Colon (tissue), 2 donors: ENCODE measurements around the gene SLC7A11.

Experiments used
- FAIRE-seq: peaks from 2 replicates; lab custom pipeline; 2012; peaks lifted over from hg19 to GRCh38; lab: Jason Lieb, UNC
- donor health status: control.
- donor health status: control.

SLC7A11 gene

DNA sequence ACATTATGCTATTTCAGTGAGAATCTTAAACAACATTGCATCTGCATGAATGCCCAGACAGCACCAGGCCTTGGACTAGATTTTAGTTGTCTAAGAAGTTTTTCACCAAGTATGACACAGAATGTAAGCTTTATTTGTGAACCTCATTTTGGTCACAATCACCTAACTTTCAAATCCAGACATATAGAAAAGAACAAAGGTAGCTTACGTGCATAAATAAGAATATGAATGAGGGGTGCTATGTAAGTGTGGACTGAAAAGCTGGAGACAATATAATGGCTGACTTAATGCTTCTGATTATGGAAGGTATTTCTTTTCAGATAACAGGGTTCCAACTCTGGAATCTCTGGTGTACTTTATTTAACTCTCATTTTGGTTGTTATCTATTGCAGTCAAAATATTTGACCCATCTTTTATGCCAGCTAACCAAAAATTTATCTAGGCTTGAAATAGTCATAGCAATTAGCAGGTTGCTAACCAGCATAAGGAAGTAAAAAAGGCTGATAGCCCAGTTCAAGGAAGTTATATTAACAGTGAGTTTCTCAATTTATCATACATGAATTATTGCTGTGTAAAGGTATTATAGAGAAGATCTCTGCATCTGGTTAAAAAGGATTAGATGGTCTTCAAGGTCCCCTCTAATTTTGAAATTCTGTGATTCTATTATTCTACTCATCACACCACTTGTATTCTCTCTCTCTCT, 36.5 kb downstream of the SLC7A11 start:
- FAIRE-seq = no peak

DNA sequence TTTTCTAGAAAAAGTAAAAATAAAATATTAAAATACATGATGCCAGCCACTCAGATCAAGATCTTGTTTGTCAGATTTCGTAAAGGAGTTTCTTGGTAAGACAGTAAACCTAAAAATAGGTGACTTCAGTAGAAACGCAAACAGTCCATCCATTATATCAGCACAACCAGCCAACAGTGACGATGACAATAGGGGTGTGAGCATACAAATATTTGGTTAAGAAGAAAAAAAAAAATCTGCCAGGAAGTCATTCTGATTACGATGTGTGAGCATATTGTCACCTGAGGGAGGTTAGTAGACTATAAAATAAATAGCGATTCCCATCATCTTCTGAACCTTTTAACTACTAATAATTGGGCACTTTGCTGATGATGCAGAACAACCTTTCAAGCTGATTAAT, 37.6 kb downstream of the SLC7A11 start:
- FAIRE-seq = no peak

DNA sequence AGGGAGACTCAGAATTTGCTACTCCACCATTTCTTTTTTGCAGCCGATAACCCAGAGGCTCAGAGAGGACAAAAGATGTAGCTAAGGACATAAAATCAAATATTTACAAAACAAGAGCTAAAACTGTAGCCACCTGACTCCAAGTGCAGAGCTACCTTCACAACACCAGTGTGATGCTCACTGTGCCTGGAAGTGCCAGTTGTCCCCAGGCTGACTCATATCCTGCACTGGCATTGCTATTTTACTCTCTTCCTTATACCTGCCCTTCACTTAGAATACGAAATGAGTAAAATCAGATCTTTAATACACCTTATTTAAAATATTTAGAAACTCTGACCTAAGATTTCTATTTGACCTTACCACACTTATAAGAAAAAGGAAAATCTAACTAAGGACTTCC, 39.5 kb downstream of the SLC7A11 start:
- no peak for FAIRE-seq

DNA sequence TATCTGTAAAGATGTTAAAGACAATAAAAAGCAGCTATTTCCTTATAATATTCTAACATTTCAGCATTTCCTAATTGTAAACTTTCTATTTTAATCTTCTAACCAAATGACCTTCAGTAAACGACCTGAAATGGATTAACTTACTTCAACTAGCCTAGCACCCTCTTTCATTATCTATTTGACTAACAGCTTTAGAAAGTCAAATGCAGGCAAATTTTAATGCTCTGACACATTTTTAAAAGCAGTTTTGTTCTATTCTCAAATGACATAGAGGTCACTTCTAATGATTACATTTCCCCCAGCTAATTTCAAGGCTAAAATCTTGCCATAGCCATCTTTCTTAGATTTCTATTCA, 41.9 kb downstream of the SLC7A11 start:
- FAIRE-seq = no peak

DNA sequence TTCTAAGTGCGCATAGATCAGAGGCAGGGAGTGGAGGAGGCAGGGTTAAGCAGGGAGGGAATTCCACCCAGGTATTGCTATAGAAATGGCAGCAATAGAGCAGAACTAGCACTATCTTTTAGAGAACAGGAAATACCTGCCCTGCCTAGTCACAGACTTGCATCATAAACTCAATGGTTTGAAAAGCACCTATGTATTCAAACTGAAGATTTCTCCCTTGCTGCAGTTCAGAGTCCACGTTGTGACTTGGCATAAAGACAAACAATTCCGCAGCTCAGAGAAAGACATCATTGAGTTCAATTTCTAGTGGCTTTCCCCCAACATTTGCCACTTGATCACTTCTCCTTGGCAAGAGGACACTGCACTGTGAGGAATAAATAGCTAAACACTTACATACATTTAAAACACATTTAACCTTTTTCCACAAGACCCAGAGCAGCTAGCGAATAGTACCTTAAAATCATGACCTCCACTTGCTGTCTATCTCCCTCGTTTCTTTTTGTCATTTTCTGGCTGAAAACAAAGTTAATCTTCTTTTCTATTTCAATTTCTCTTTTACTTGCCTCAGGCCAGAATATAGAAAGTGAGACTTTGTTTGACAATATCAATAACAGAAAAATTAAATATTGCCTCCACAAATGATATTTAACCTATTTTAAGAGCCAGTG, 42.4 kb downstream of the SLC7A11 start:
- peak; percentile 86 for FAIRE-seq

DNA sequence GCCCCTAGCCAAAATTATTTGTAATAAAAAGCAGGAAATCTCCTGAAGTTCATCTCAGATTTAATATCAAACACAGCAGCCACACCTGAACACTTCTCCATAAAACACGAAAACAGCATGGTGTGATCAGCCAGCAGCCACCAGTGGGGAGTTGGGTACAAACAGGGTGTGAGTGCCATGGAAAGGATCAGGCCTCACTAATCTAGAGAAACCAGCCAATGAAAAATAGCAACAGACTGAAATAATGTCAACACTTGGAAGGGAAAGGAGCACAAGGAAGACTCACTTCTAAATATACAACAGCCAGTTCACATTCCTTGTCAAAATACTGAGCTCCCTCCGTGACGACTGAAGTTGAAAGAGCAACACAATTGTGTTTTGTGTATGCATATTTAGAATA, 46.0 kb downstream of the SLC7A11 start:
- no peak for FAIRE-seq

DNA sequence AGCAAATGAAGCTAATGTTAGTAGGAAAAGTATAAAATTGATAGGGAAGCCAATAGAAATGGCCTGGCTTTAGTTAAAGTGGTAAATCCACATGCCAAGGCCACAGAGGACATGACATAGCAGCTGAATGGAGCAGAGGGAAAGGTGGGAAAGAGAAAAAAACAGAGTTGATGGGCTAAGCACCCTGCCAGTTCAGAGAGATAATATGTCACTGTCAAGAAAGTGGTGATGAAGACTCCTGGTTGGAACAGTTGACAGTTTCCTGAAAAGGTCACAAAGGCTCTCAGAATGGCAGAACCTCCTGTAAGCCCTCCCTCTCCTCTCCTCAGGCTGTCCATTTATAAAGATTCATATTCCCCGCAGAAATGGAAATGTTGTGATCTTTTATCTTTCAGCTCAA, 48.2 kb downstream of the SLC7A11 start:
- no peak for FAIRE-seq

DNA sequence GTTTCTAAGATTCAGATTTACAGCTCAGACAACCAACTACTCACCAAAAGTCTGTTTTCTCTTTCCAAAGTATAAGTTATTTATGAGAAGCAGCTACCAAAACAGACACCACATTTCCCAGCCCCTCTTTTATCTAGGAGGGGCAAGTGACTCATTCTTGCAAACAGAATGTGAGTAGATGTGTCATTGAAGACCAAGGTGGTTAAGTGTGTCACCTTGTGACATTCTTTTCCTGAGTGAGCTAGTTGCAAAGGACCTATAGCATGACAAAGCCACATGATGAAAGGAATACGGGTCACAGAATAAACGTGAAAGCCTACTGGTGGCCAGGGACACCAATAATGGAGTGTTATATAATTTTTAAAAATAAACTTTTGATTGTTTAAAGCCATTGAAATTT, 50.0 kb downstream of the SLC7A11 start:
- FAIRE-seq = no peak

DNA sequence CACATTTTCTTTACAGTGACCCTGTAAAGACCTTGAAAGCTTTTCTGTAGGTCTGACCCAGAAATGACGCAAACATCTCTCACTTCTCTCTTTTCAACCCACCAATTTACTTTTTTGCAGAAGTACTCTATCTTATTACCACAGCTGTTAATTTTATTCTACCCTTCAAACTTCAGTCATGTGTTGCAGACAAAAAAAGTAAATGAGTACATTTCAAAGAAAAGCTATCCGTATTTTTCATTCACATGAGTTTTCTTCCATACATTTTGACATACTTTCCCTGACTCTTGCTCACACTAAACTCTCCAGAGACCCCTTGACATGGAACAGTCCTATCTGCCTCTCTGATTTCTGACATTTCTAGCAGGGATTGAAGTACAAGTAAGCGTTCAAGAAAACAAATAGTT, 51.7 kb downstream of the SLC7A11 start:
- no peak for FAIRE-seq

DNA sequence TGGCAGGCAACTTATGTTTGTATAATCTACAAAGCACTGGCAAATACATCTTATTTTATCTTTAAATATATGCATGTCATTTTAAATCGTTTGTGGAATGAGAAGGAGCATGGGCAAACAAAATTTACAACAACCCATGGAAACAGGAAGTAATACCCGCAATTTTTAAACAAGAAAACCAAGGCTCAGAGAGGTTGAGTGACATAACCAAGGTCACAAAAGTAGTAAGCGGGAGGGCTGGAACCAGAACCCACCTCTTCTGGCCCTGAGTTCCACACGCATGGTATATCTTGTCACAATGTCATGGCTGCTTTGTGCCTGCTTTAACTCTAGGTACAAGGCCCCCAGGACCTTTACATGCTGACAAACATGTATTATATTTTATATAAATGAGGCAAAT, 52.9 kb downstream of the SLC7A11 start:
- FAIRE-seq = no peak

DNA sequence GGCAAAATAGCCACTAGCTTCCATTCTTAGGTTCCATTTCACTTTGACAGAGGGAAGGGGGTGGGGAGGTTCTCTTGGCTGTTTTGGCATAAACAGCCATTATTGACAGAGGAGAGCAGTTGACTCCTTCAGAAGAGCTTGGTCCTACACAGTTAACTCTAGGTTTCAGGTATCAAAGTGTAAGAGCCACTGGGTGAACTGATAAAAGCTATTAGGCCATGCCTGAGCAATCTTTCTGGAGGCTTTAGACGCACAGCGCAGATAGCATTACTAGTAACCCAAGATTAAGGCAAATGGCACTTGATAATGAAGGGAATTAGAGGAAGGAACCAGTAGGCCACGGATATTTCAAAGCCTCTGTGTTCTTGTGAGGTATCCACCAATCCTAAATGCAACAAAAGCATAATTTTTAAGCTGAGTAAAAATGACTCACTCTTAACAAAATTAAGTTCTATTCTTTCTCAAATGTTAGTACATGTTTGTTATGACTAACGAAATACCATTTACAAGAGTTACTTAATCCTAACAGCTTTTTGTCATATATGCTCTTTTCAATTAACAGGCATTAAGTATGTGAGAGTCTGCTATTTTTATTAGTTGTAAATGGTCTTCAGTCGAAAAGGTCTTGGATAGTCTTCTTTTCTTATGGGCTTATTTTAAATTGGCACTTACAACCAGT, 53.6 kb downstream of the SLC7A11 start:
- no peak for FAIRE-seq

DNA sequence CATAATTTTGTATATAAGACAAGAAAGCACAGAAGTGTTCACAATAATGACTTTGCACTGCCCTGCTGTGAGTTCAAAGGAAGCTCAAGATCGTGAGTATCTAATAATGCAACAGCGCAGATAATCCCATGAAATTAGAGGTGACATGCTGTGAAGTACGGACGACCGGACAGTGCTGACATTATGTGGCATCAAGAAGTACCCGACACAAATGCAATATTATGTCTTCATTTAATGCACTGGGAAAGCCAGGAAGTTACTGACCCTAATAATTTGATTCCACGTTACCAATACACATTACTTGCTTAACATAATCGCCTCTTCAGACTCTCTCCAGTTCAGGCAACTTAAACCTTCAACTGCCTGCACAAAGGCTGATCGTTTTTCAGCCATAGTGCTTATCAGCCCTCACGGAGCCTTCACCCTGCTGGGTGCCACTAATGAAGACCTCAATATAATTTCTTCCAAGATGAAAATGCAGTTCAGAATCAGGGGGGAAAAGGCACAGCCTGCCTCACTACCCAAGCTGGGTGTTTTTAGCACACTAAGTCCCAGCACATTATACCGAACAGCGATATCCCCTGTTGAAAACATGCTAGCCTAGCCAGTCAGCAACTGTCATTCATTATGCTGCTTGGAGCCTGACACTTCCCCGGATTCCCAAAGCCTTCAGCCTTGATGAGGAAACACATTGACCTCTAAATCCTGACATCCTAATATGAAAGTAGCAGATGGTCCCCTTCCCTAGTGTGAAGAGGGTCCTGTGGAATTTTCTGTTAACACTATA, 56.1 kb downstream of the SLC7A11 start:
- FAIRE-seq = no peak

DNA sequence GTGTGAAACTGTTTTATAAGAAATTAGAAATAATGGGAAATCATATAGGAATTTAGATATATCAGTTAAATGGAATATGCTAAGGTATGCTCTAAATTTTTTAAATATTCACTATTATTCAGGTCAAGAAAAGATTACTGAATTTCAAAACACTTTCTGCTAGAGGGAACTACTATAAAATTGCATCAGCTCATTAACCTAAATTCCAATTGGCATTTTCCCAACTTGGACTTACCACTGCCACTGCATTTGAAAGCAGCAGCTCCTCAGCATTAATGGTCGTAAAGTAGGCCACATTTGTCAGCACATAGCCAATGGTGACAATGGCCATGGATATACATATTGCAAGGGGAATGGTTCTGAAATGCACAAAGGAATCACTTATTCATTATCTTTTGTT, 57.3 kb downstream of the SLC7A11 start:
- no peak for FAIRE-seq

DNA sequence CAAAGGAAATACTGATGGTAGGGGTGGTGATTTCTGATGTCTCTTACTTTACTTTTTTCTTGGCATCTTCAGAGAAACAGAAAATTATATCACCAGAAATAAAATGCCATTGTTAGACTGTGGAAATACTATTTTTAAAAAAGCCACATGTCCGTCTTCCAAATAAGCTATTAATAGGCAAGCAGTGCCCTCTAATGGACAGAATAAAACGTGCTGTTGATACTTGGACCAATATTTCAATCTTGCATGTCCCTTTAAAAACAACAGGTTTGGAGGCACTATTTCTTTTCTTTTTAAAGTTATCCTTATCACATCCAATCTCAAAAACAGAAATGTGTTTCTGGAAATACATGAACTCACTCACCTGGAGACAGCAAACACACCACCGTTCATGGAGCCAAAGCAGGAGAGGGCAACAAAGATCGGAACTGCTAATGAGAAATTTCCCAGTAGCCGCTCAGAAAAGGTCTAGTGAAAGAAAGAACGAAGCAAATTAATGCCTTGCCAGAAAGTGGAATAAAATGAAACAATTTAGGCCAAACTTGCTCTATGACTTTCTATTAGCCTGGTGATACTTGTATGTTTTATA, 59.2 kb downstream of the SLC7A11 start:
- no peak for FAIRE-seq

DNA sequence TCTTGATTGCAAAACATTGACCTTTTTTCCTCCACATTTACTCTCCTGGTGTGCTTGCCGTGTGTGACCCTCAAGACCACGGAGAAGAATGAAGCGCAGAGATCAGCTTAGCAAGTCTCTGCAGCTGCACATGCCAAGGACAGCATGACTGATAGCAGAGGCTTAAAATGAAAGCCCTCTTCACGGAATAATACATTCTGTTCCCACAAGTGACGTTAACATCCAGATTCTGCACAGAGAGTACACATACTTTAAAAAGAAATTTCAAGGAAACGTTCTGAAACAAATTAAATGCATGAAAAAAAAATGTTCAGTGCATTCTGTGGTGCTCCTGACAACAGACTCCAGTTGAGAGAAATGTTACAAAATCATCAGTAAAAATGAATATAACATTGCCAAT, 60.9 kb downstream of the SLC7A11 start:
- no peak for FAIRE-seq

DNA sequence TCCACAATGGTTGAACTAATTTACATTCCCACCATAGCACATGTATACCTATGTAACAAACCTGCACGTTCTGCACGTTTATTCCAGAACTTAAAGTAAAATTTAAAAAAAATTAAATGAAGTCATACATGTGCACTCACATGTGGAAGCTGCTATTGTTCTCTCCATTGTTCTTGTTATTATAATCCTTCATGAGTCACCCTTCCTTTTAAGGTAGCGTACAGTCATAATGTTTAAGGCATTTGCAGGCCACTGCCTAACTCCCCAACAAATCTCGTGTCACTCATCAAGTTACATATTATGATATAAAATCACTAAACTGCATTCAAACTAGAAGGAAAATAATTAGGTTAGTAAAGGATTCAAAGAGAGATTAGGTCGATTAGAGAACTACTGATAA, 63.6 kb downstream of the SLC7A11 start:
- FAIRE-seq = no peak

DNA sequence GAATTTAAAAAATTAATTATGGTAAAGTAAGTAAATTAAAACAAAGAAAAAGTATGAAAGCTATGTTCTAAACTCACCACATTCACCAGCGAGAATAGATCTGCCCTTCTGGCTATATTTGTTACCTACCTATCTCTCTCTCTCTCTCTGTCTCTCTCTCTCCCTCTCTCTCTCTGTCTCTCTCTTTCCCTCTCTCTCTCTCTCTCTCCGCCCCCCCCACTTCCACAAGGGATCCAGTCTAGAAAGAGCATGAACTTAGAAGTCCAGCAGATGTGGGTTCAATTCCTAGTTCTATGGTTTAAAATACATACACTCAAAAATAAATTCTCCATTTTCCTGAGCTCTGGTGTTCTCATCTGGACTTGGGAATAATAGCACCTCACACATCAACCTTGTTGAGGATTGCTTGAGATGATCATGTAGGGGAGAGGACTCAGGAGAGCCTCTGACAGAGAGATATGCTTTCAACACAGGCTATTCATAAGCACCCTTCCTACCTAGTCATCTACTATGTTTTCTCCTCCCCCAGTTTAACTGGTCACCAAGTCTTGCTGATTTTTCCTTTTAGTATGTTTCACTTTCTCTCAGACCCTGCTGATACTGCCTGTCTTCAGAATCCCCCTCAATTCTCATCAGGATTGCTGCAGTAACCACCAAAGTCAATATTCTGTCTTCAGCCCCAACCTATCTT, 64.7 kb downstream of the SLC7A11 start:
- FAIRE-seq = no peak

DNA sequence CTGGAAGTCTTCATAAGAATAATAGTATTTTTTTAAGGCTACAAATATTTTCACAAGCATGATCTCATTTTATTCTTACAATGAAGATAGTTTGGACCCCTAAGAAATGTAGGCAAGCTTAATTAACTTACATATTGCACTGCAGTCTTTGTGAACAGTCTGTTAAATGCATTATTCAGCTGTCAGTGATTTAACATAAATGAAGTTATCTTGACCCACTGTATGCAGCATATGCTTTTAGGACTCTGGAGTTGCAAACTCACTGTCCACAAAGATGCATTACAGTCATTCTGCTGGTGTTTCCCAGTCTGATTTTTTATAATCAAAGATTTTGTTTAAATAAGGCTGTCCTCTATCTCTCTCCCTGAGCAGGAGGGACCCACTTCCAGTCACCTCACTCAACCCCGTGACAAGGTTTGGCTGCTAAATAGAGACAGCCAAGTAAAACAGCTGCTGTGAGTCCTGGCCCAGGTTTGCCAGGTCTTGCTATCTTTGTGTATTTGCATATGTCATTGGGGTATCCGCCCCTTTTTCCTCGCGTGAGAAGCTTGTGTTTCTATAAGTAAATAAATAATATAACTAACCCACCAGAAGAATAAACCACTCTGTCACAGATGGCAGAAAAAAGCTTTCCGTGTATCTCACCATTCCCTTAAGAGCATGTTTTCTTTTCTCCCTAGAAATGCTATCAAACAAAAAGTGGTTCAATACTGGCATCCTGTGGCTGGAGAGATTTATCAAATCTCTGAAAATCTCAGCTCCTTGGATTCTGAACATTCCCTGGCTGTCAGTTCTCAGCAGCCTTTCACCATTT, 67.0 kb downstream of the SLC7A11 start:
- no peak for FAIRE-seq

DNA sequence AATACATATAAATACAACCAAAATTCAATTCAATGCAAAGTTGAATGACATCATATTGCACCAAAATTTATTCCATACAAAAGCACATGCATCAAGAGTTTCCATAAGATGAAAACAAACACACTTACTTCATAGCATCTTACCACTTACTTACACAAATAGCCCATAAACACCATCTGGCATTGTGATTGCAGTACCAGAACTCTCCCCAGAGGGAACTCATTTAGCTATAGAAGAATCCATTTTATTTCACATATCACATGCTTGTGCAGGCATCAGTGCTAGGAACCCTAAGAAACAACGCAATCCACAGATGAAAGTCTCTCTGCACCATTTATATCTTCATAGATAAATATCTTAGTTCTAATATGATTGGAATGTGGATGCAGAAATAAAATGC, 77.9 kb downstream of the SLC7A11 start:
- FAIRE-seq = no peak

DNA sequence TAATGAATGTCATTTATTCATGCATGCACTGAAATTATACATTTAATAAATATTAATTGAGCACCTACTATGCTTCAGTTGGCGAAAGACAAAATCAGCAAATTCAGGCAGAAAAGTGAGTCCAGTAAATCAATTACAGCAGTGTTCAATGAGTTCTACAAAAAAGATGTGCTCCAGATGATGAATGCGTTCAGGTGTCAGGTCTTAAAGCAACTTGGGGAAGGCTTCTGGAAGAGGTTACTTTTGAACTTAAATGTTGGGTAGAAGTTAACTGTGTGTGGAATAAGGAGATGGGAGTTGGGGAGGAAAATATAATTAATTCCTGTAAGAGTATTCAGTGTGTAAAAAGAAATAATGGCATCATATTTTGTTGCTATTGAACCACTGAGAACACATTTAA, 79.0 kb downstream of the SLC7A11 start:
- FAIRE-seq = no peak

DNA sequence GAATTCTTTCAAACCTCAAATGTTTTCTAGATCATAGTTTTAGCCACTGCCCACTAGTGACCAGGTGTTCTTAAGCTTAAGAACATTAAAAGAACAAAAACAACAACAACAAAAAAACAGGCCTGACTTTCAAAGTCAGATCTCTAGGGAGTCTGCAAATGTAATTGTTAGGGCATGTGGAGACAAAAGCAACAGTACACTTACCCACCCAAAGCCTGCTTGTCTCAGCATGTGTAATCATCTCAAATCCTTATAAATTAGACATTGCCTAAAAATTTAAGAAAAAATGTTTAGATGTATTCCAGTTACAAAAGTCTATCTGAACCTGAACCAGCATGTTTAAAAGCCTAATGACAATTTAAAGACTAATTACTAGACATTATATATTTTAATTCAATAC, 79.9 kb downstream of the SLC7A11 start:
- no peak for FAIRE-seq
